Measurements from ENCODE around the gene FBXO8.

FBXO8 gene

GRCh38 chr4:174260099-174260498, 23.4 kb downstream of the FBXO8 start:
- Histone ChIP-seq H3K4me1 (no peaks in the 10 kb centered on the region), H4K20me1 (peaks cover 0 to 40% (median 0%) of the 10 kb centered on the region in 11 experiments; a peak in 4 of 22 replicates), H3K4me3 (no peak overlapping the region), H3K27ac (no peak overlapping the region), H3K36me3 (peaks cover 6 to 48% (median 14%) of the 10 kb centered on the region in 11 experiments; a peak in 10 of 22 replicates), H3K27me3 (no peaks in the 10 kb centered on the region), H3K9me3 (replicated peaks in 1 of 11) (no peaks in the 10 kb centered on the region), H3K4me2 (no peak overlapping the region), H3K9ac (no peak overlapping the region)
- no peak for TF ChIP-seq Cebpa-rat (IDR thresholded peaks at IDR 0.05)

GRCh38 chr4:174259580-174259979, 23.9 kb downstream of the FBXO8 start:
- no peaks in the 10 kb centered on the region for H3K9me3 ChIP-seq (replicated peaks in 1 of 11)
- no peak overlapping the region for H3K27ac ChIP-seq
- H3K36me3 ChIP-seq = peaks cover 6 to 50% (median 14%) of the 10 kb centered on the region in 11 experiments; a peak in 10 of 22 replicates
- H3K4me2 ChIP-seq = no peak overlapping the region
- TF ChIP-seq Cebpa-rat (IDR thresholded peaks at IDR 0.05) = no peak
- no peak overlapping the region for H3K9ac ChIP-seq
- peaks cover 0 to 36% (median 0%) of the 10 kb centered on the region in 11 experiments; a peak in 4 of 22 replicates for H4K20me1 ChIP-seq
- no peaks in the 10 kb centered on the region for H3K27me3 ChIP-seq
- H3K4me1 ChIP-seq = no peaks in the 10 kb centered on the region
- H3K4me3 ChIP-seq = no peak overlapping the region

GRCh38 chr4:174256277-174256713, 27.2 kb downstream of the FBXO8 start:
- no peaks in the 10 kb centered on the region for H3K9me3 ChIP-seq (replicated peaks in 1 of 11)
- H3K4me3 ChIP-seq = no peak overlapping the region
- no peaks in the 10 kb centered on the region for H3K27me3 ChIP-seq
- H4K20me1 ChIP-seq = peaks cover 0 to 14% (median 0%) of the 10 kb centered on the region in 11 experiments; a peak in 2 of 22 replicates
- no peaks in the 10 kb centered on the region; a peak in 1 of 20 replicates for H3K4me1 ChIP-seq
- no peak overlapping the region for H3K27ac ChIP-seq
- H3K4me2 ChIP-seq = no peak overlapping the region
- peaks cover 5 to 45% (median 12%) of the 10 kb centered on the region in 11 experiments; a peak in 10 of 22 replicates for H3K36me3 ChIP-seq
- H3K9ac ChIP-seq = no peak overlapping the region
- no peak for TF ChIP-seq Cebpa-rat (IDR thresholded peaks at IDR 0.05)

GRCh38 chr4:174255786-174256185, 27.7 kb downstream of the FBXO8 start:
- Histone ChIP-seq H3K4me2 (no peak overlapping the region), H3K27ac (no peak overlapping the region), H3K4me1 (no peaks in the 10 kb centered on the region; a peak in 1 of 20 replicates), H3K36me3 (peaks cover 5 to 45% (median 12%) of the 10 kb centered on the region in 11 experiments; a peak in 10 of 22 replicates), H3K4me3 (no peak overlapping the region), H3K9ac (no peak overlapping the region), H4K20me1 (peaks cover 0 to 9% (median 0%) of the 10 kb centered on the region in 11 experiments; a peak in 2 of 22 replicates), H3K9me3 (replicated peaks in 1 of 11) (no peaks in the 10 kb centered on the region), H3K27me3 (no peaks in the 10 kb centered on the region)
- no peak for TF ChIP-seq Cebpa-rat (IDR thresholded peaks at IDR 0.05)

GRCh38 chr4:174255374-174255773, 28.1 kb downstream of the FBXO8 start:
- no peak overlapping the region for H3K4me2 ChIP-seq
- H3K9me3 ChIP-seq (replicated peaks in 1 of 11) = no peaks in the 10 kb centered on the region
- TF ChIP-seq Cebpa-rat (IDR thresholded peaks at IDR 0.05) = no peak

GRCh38 chr4:174254613-174255012, 28.9 kb downstream of the FBXO8 start:
- H3K4me3 ChIP-seq = no peak overlapping the region
- no peak overlapping the region for H3K27ac ChIP-seq
- H3K27me3 ChIP-seq = no peaks in the 10 kb centered on the region
- no peak for TF ChIP-seq Cebpa-rat (IDR thresholded peaks at IDR 0.05)
- no peaks in the 10 kb centered on the region for H4K20me1 ChIP-seq
- peaks cover 5 to 44% (median 12%) of the 10 kb centered on the region in 11 experiments; a peak in 10 of 22 replicates for H3K36me3 ChIP-seq
- no peaks in the 10 kb centered on the region for H3K9me3 ChIP-seq (replicated peaks in 1 of 11)
- H3K9ac ChIP-seq = no peak overlapping the region
- no peak overlapping the region for H3K4me2 ChIP-seq
- H3K4me1 ChIP-seq = no peaks in the 10 kb centered on the region; a peak in 1 of 20 replicates

More at GRCh38 chr4:174255374-174255773, 28.1 kb downstream of the FBXO8 start:
- Histone ChIP-seq H3K4me3 (no peak overlapping the region), H3K27ac (no peak overlapping the region), H3K9ac (no peak overlapping the region), H3K27me3 (no peaks in the 10 kb centered on the region), H3K4me1 (no peaks in the 10 kb centered on the region; a peak in 1 of 20 replicates), H3K36me3 (peaks cover 5 to 45% (median 12%) of the 10 kb centered on the region in 11 experiments; a peak in 10 of 22 replicates), H4K20me1 (peaks cover 0 to 4% (median 0%) of the 10 kb centered on the region in 11 experiments; a peak in 1 of 22 replicates)

- H3K4me1 ChIP-seq = no peaks in the 10 kb centered on the region; a peak in 1 of 20 replicates
- H3K36me3 ChIP-seq = peaks cover under 1 to 31% (median 4%) of the 10 kb centered on the region in 11 experiments; a peak in 9 of 22 replicates
- no peak overlapping the region for H3K4me2 ChIP-seq
- TF ChIP-seq Cebpa-rat (IDR thresholded peaks at IDR 0.05) = no peak
- no peaks in the 10 kb centered on the region for H3K27me3 ChIP-seq
- no peak overlapping the region for H3K4me3 ChIP-seq
- H4K20me1 ChIP-seq = no peaks in the 10 kb centered on the region
- no peak overlapping the region for H3K9ac ChIP-seq
- H3K9me3 ChIP-seq (replicated peaks in 1 of 11) = no peaks in the 10 kb centered on the region
- H3K27ac ChIP-seq = no peak overlapping the region
Observed at GRCh38 chr4:174252412-174252811, 31.1 kb downstream of the FBXO8 start.

GRCh38 chr4:174248407-174248806, 35.1 kb downstream of the FBXO8 start:
- Histone ChIP-seq H3K27ac (no peak overlapping the region), H4K20me1 (peaks cover 0 to 4% (median 0%) of the 10 kb centered on the region in 11 experiments; a peak in 1 of 22 replicates), H3K27me3 (no peaks in the 10 kb centered on the region), H3K4me1 (no peaks in the 10 kb centered on the region; a peak in 1 of 20 replicates), H3K36me3 (peaks cover 0 to 15% (median 0%) of the 10 kb centered on the region in 11 experiments; a peak in 2 of 22 replicates), H3K9me3 (replicated peaks in 1 of 11) (no peaks in the 10 kb centered on the region), H3K4me2 (no peak overlapping the region), H3K9ac (no peak overlapping the region), H3K4me3 (no peak overlapping the region)
- no peak for TF ChIP-seq Cebpa-rat (IDR thresholded peaks at IDR 0.05)

- H3K27ac ChIP-seq = no peak overlapping the region
- H3K4me1 ChIP-seq = no peaks in the 10 kb centered on the region
- H3K4me3 ChIP-seq = no peak overlapping the region
- no peak for TF ChIP-seq Cebpa-rat (IDR thresholded peaks at IDR 0.05)
- no peaks in the 10 kb centered on the region for H3K9me3 ChIP-seq (replicated peaks in 1 of 11)
- no peak overlapping the region for H3K4me2 ChIP-seq
- no peaks in the 10 kb centered on the region for H3K27me3 ChIP-seq
- no peak overlapping the region for H3K9ac ChIP-seq
- H3K36me3 ChIP-seq = peaks cover 0 to 6% (median 0%) of the 10 kb centered on the region in 11 experiments; a peak in 1 of 22 replicates
- peaks cover 0 to 4% (median 0%) of the 10 kb centered on the region in 11 experiments; a peak in 1 of 22 replicates for H4K20me1 ChIP-seq
Observed at GRCh38 chr4:174245714-174246113, 37.8 kb downstream of the FBXO8 start.

GRCh38 chr4:174244441-174244840, 39.0 kb downstream of the FBXO8 start:
- no peak overlapping the region for H3K27ac ChIP-seq
- H3K9ac ChIP-seq = no peak overlapping the region
- H3K27me3 ChIP-seq = no peaks in the 10 kb centered on the region
- H3K4me3 ChIP-seq = no peak overlapping the region
- peaks cover 0 to 4% (median 0%) of the 10 kb centered on the region in 11 experiments; a peak in 1 of 22 replicates for H4K20me1 ChIP-seq
- peaks cover 0 to 13% (median 0%) of the 10 kb centered on the region in 11 experiments; a peak in 5 of 22 replicates for H3K36me3 ChIP-seq
- no peaks in the 10 kb centered on the region for H3K9me3 ChIP-seq (replicated peaks in 1 of 11)
- no peak for TF ChIP-seq Cebpa-rat (IDR thresholded peaks at IDR 0.05)
- H3K4me2 ChIP-seq = no peak overlapping the region
- H3K4me1 ChIP-seq = no peaks in the 10 kb centered on the region
